NCI-H460 (cell line): Measurements from ENCODE around the gene FAM170A. TPM values are rescaled to one million over a fixed set of nuclear protein-coding genes. Genes with fewer than 3 reads are reported as not detected.

ENCODE experiments used
- DNase-seq: peaks from one replicate; pipeline ENCODE4 v3.0.0-alpha.2; 2016; ENCODE audit warnings: low read depth; ENCODE audit errors: extremely low read depth
- polyA plus RNA-seq: library from polyadenylated mRNA; depleted of rRNA; stranded (reverse); fragments of >200 nt; gene quantifications from 2 replicates; pipeline ENCODE4 v1.2.3, GENCODE V29; 2014; cell fraction: nucleus; rRNA removed
- total RNA-seq: library from RNA; depleted of rRNA; stranded (reverse); fragments of >200 nt; shearing (Covaris generic); gene quantifications from 2 replicates; pipeline ENCODE4 v1.2.3, GENCODE V29; 2014; rRNA removed

Gene FAM170A, protein sequence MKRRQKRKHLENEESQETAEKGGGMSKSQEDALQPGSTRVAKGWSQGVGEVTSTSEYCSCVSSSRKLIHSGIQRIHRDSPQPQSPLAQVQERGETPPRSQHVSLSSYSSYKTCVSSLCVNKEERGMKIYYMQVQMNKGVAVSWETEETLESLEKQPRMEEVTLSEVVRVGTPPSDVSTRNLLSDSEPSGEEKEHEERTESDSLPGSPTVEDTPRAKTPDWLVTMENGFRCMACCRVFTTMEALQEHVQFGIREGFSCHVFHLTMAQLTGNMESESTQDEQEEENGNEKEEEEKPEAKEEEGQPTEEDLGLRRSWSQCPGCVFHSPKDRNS
- total RNA-seq = not detected in 2 replicates
- not detected in 2 replicates for polyA plus RNA-seq

DNA sequence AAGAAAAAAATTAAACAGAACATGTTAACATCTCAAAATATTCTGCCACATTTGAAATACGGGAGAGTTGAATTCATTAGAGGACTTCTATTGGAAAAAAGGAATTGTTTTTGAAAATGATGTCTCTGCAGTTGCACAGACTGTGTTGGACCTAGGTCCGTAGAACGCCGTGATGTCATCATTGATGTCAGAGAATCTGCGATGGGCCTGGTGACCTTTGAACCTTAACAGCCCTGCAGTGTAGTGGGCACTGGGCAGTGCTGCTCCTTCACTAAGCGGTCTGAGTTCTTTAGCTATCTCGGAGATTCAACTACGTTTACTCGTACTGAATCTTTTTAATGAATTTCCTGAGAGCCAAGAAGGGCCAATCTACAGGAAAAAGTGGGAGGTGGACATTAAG, at the start of gene FAM170A:
FAM170A (plus strand) TSS at position 220 of the 400 bp plus-strand sequence. CDS start 211 bp downstream, outside the sequence.
- no peak for DNase-seq

DNA sequence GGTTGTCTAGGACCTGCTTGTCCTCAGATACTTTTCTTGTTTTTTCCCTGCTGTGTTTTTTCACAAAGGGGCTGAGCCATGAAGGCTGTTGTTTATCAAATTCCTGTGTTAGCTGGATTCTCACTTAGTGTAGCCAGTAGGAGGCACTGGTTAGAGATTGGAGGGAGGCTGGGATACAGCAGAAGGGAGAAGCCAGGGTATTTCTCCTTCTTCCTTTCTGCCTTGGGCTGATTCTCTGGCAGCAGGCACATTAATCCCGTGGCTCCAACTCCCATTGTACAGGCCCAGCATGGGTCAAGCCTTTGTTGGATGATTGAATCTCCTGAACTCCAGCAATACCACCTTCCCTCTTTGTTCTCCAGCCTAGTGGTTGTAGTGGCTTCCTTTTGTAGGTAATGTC, 46.4 kb upstream of the FAM170A start:
- no peak for DNase-seq

DNA sequence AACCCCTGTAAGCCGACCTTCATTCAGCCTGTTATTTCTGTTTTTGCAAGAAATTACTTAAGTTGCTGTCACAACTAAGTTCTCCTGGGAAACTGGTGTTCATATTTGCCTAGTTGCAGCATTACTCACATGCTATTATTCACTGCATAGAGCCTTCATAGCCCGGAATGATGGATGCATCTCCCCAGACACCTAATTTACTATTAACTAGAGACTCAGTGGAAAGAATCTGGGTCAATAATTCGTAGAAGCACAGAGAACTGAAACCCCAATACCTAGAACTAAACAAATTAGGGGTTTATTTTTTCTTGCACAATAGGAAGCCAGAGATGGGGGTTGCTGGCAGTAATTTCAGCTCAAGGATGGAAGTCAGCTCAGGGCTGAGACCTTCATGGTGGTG, 45.7 kb upstream of the FAM170A start:
- no peak for DNase-seq

DNA sequence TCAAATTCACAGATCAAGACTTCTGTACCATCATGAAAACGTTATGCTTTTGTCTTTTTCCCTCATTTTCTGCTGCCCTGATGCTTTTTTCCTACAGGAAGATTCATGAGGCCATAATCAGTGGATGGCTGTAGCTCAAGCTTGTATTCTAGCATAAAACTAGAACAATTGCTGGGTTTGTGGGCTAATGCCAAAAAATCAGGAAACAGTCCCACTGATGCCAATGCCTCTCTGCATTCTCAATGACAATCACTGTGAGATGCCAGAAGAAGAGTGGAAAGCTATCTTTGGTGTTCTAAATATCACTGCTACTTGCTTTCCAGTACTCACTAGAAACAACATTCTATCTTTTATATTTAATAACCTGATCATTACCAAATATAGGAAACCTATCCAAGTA, 33.3 kb upstream of the FAM170A start:
- no peak for DNase-seq

DNA sequence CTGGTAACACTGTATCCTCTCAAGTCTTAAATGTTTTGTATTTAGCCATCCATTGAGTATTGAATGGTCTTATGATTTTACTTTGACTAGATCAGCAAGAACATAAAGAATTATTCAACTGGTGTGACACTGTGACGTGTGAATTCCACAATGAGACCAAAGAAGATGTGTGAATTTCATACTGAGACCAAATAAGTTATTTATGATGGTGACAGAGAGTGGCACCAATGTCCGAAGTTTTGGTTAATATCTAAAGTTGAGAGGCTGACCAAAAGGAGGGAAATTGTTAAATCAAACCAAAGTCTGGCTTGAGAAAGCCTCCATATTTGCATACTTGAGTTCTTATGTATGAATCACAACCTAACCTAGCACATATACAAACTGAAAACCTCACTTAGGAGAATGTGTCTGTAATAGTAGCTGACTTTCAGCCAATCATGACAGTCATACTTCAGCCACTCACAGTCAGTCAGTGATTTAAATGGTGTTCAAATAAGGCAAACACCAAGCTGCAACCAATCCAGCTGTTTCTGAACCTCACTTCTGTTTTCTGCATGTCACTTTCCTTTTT, 31.5 kb upstream of the FAM170A start:
- DNase-seq = no peak

DNA sequence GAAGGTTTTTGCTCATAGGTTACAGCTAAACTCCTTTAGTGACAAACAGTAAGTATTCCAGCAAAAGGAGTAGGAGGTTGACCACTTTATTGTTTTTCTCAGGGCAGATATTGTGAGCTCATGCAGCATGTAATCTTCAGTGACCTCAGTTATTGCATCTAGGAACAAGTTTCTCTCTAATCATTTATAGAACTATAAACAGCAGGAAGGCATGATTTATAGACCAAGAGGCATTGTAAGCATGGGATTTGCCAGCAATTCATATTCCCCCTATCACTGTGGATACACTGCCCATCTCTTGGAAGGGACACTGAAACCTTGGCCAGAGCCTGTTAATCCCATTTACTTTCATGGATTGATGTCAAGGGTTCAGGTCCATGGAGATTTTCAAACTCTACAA, 15.4 kb upstream of the FAM170A start:
- no peak for DNase-seq

DNA sequence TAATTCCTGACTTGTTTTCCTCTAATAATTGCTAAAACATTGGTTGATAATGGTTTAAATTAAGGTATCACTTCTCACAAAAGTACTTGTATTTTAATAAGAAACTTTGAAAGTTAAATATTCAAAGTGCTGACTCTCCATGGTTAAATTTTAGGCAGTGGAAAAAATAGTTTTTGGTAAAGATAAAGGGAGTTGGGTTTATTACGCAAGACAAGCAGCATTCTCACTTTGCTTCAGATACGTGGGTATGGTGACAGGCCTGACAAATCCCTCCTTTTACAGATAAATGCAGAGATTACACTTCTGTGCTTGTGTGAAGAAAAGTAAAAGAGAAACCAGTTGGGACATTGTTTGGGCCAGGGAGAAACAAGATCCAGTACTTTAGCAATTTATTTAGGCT, 14.5 kb upstream of the FAM170A start:
- no peak for DNase-seq

DNA sequence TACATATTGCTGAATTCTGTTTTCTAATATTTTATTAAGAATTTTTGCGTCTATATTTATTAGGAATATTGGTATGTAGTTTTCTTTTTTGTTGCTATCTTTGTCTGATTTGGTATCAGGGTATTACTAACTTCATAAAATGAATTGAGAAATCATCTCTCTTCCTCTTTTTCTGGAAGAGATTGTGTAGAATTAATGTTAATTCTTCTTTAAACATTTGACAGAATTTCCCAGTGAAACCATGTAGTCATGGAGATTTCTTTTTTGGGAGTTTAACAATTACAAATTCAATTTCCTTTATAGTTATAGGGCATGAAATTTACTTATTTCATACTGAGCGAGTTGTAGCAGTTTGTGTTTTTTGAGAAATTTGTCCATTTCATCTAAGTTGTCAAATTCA, 3.3 kb upstream of the FAM170A start:
- DNase-seq = no peak

DNA sequence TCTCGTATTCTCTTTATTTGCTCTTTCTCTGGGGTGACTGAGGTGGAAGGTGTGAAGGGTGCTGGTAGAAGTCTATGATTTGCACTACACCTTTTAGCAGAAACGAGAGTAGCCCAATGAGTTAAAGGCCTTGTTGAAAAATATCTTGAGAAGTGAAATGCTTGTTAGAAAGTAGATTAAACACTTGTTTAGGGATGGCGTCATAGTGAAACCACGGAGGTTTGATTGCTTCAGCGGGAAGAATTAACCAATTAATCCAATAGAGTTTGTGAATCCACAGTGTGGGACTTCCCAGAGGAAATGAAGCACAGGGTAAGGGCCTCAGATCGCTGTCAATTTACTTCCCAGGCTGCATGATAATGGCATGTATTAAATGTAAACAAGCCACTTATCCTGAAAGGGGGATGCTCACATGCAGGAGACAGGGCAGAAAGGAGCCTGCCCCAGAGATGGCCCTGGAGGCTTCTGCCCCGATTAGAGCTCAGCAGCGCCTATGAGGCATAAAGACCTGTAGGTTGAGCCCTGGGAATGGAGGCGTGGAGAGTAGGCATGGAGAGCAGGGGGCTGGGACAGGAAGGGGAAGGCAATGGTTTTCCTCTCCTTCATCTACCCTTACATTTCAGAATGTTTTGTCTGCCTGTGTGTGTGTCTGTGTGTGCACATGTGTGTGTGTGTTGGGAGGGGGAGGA, 1.5 kb downstream of the FAM170A start:
- DNase-seq = no peak

DNA sequence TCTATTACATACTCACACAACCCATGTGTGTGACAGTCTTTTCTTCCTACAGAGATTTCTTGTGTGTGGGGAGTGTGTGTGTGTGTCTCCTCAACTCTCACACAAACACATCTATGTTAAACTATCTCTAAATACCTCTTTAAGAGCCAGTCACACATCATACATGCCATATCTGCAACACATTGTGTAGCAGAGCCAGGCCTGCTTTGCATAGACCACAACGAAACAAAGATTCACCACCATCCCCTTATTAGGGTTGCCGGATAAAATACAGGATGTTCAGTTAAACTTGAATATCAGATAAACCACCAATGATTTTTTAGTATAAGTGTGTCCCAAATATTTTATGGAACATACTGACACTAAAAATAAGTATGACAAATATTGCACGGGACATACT, 2.3 kb downstream of the FAM170A start:
- no peak for DNase-seq

DNA sequence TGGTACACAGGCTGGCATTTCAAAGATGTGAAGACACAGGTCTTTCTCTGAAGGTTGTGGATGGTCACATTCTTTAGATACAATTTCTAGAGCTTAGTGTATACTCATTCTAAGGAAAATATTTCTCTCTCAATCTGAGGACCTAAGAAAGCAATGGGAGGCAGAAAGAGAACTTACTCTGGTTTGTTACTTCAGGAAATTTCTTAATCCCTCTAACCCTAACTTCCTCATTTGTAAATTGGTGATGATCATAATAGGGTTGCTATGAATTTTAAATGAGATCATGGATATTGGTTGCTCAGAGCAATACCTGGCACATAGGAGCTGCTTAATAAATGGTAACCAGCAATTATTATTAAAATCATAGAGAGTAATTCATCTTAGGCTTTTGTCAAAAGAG, 22.1 kb downstream of the FAM170A start:
- DNase-seq = no peak

DNA sequence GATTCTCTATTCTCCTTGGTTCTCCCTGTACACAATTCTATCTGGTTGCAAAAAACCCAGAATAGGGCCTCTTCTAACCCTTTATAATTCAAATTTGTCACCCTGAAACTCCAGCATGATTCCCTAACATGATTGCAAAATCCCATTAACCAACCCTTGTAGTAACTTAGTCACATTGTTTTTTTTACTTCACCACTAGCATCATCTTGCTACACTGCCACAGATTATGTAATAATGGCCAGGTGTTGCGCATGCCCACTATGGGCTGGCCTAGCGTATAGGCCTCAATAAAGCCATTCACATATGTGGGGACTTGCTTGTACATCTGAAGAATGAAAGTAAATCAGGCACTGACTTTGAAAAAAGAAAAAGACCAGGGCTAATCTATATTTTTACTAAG, 25.7 kb downstream of the FAM170A start:
- DNase-seq = peak; percentile 50

DNA sequence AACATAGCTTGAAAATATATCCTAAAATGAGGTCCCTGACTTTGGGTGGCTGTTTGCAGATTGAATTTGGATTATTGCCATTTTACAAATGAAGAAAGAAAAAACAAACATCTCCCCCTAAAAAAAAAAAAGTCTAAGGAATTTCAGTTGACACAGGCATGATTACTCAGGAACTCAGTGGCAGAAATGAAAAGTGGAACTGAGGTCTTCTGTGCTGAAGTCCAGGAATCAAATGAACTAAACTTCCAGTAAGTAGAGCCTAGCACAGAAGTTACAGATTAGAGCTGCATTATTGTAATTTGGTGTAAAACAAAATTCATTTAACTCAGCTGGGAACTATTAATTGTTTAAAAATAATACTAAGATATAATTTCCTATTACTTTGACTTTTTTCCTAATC, 26.7 kb downstream of the FAM170A start:
- DNase-seq = no peak

DNA sequence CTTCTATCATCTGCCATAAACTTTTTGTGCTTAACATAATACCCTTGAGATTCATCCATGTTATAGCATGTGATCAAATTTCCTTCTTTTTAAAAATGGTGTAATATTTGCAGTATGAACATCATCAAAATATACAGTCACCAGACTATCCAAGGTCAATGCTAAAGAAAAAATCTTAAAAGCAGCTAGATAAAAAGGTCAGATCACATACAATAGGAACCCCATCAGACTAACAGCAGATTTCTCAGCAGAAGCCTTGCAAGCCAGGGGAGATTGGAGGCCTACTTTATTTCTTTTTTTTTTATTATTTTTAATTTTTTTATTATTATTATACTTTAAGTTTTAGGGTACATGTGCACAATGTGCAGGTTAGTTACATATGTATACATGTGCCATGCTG, 37.2 kb downstream of the FAM170A start:
- DNase-seq = no peak

DNA sequence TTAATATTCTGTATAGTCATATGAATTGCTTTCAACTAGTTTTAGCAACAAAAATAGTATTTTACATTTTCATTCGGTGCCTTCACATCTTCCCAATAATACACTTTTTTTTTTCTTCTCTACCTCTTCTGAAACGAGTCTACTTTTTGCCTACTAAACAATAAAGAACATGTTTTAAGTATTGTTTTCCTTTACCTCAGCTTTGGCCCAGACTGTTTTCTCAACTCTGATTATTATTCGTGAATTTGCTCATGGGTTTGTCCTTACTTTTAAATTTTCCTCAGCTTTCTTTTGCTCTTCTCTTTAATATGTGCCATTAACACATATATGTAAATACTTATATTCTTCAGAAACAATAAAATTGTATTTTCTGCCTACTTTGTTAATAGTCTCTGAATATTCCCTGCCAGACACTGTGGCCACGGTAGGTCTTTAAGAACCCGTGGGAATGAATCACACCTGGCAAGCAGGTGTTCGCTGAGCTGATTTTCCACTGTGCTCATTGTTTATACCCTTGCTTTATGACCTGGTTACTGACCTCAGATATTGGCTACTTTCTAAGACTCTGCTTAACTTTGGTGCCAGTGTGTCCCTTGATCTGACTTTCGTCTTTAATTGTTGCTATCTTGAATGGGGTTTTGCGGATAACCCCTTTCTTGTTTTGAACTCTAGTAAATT, 49.1 kb downstream of the FAM170A start:
- DNase-seq = no peak

DNA sequence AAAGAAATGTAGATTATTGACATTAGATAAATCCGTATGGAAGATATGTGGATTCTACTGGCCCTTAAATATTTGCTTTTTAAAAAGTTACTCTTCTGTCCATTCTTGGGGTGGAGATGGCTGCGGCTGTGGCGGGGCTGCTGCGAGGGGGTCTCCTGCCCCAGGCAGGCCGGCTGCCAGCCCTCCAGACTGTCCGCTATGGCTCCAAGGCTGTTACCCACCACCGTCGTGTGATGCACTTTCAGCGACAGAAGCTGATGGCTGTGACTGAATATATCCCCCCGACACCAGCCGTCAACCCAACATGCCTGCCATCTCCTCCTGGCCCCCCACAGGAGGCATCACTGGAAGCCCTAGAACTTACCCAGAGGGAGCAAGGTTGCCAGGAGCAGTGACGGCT, 50.7 kb downstream of the FAM170A start:
- no peak for DNase-seq

DNA sequence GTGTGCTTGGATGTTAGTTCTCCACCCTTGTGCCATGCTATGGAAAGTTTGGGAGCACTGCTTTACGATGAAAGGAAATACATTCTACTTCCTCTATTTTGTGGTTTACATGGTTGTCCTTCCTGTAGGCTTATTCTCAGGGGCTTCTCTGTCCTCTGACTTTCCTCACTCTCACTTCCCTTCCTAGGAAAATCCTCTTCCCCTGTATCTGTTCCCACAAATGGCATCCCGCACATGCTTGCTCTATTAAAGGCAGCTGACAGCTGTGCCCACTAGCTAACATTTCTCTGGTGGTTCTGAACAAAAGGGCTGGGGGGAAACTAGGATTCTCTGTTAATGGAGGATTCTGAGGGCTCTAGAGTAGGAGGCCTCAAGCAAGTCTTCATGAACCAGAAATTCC, 52.4 kb downstream of the FAM170A start:
- DNase-seq = no peak

DNA sequence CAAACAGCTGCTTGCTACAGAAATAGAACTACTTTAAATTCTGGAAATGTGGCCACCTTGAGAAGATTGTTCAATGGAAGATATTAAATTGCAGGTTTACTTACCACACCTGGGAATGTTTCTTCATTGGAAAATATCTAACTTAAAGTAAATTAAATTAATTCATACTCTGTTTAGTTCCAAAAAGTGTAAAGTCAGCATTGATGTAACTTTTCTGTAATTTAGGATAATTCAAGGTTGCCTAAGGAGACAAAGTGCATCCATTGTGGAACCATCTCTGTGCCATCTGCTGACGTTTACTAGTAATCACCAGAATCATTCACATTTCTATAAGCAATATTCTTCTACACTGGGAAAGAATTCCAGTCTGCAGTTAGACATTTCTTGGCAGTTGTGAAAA, 53.0 kb downstream of the FAM170A start:
- DNase-seq = no peak
